Smooth muscle cell (in vitro differentiated cells): Measurements from ENCODE around the gene GOLGA6L2. TPM values are rescaled to one million over a fixed set of nuclear protein-coding genes. Genes with fewer than 3 reads are reported as not detected.
"Not testable (repeated sequence)": the region's sequence is repeated elsewhere in the genome, so short reads cannot be mapped to it uniquely, and the experiment has no call there.

Experiments used
- DNase-seq: peaks from one replicate; lab custom pipeline; 2025; ENCODE audit not compliant: unreplicated experiment; lab: John Stamatoyannopoulos, UW
- H2AFZ ChIP-seq: fragments of 200-600 bp; sonication (generic); 2 replicates; pipeline ENCODE4 v1.6.0; 2016; ENCODE audit warnings: antibody characterized with exemption, low read depth, mild to moderate bottlenecking
- H3F3A ChIP-seq: fragments of 200-600 bp; sonication (generic); 2 replicates; pipeline ENCODE4 v1.6.0; 2017; ENCODE audit warnings: antibody characterized with exemption, low read depth
- H3K27ac ChIP-seq: fragments of 200-600 bp; sonication (generic); 2 replicates; pipeline ENCODE4 v1.5.1; 2016; ENCODE audit warnings: low read depth, mild to moderate bottlenecking
- H3K27me3 ChIP-seq: fragments of 200-600 bp; sonication (generic); 2 replicates; pipeline ENCODE4 v1.6.1; 2016; ENCODE audit warnings: low read depth, mild to moderate bottlenecking
- H3K36me3 ChIP-seq: fragments of 200-600 bp; sonication (generic); 2 replicates; pipeline ENCODE4 v1.5.1; 2016; ENCODE audit warnings: low read depth
- H3K4me1 ChIP-seq: fragments of 200-600 bp; sonication (generic); 2 replicates; pipeline ENCODE4 v1.5.1; 2016; ENCODE audit warnings: low read depth
- H3K4me2 ChIP-seq: fragments of 200-600 bp; sonication (generic); 2 replicates; pipeline ENCODE4 v1.6.0; 2016; ENCODE audit warnings: mild to moderate bottlenecking
- H3K4me3 ChIP-seq: fragments of 200-600 bp; sonication (generic); 2 replicates; pipeline ENCODE4 v1.5.1; 2016; ENCODE audit warnings: mild to moderate bottlenecking
- H3K79me2 ChIP-seq: fragments of 200-600 bp; sonication (generic); 2 replicates; pipeline ENCODE4 v1.6.0; 2016; ENCODE audit warnings: low read depth, mild to moderate bottlenecking
- H3K9ac ChIP-seq: fragments of 200-600 bp; sonication (generic); 2 replicates; pipeline ENCODE4 v1.6.0; 2016; ENCODE audit warnings: low read depth
- H3K9me3 ChIP-seq: fragments of 200-600 bp; sonication (generic); replicated peaks from 2 replicates; pipeline ENCODE4 v1.5.1; 2016; ENCODE audit warnings: low read depth
- H4K20me1 ChIP-seq: fragments of 200-600 bp; sonication (generic); 2 replicates; pipeline ENCODE4 v1.6.0; 2016; ENCODE audit warnings: low read depth
- WGBS: methylation state at CpG from one replicate; pipeline ENCODE4 v1.1.7; 2016; ENCODE audit warnings: low lambda C conversion rate; 5-methylcytosine and 5-hydroxymethylcytosine counted together
- polyA plus RNA-seq: library from polyadenylated mRNA; unstranded; fragments of >200 nt; fragmentation: Nextera tagmentation; extraction: Ambion mirVana; gene quantifications from 2 replicates; pipeline ENCODE4 v1.2.1, GENCODE V29; 2016
- total RNA-seq: library from RNA; depleted of rRNA; stranded (reverse); fragments of >200 nt; gene quantifications from 2 replicates; pipeline ENCODE4 v1.2.3, GENCODE V29; 2014
- TF ChIP-seq, protein P1 (sequence below): fragments of 200-600 bp; sonication (generic); IDR thresholded peaks from 2 replicates; pipeline ENCODE4 v1.5.1; 2017; ENCODE audit warnings: borderline replicate concordance, mild to moderate bottlenecking, antibody characterized with exemption; ENCODE audit not compliant: insufficient read depth, poor library complexity, severe bottlenecking

Gene GOLGA6L2
- total and polyA plus RNA-seq, 2 experiments from 2014 or later, result not detected

DNA sequence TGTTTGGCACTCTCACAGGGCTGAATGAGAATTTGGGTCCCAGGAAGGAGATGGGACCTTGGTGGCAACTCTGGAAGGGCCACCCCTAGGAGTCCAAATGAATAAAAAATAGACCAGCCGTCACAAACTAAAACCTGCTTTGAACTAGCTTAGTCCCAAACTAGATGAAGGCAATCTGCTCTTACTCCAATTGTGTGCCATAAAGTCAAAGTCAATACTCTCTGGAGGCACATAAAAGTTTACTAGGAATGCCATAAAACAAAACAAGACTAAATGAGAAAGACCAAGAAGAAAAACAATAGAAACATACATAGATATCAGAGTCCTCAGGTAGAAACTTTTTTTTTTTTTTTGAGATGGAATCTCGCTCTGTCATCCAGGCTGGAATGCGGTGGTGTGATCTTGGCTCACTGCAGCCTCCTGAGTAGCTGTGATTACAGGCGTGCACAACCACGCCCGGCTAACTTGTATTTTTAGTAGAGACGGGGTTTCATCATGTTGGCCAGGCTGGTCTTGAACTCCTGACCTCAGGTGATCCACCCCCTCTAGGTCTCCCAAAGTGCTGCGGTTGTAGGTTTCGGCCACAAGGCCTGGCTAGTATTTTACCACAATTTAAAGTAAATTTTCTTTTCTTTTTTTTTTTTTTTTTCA, 8.1 kb downstream of the GOLGA6L2 start:
- H3K9me3 ChIP-seq, result no peaks in the 10 kb centered on the region
- no peaks in the 10 kb centered on the region for H3K4me1 ChIP-seq
- H3F3A ChIP-seq, result no peaks in the 10 kb centered on the region
- no peaks in the 10 kb centered on the region for H3K27me3 ChIP-seq
- H3K9ac ChIP-seq, result no peak overlapping the region
- H3K4me3 ChIP-seq, result no peak overlapping the region
- H2AFZ ChIP-seq, result no peak overlapping the region
- TF ChIP-seq, protein P1, sequence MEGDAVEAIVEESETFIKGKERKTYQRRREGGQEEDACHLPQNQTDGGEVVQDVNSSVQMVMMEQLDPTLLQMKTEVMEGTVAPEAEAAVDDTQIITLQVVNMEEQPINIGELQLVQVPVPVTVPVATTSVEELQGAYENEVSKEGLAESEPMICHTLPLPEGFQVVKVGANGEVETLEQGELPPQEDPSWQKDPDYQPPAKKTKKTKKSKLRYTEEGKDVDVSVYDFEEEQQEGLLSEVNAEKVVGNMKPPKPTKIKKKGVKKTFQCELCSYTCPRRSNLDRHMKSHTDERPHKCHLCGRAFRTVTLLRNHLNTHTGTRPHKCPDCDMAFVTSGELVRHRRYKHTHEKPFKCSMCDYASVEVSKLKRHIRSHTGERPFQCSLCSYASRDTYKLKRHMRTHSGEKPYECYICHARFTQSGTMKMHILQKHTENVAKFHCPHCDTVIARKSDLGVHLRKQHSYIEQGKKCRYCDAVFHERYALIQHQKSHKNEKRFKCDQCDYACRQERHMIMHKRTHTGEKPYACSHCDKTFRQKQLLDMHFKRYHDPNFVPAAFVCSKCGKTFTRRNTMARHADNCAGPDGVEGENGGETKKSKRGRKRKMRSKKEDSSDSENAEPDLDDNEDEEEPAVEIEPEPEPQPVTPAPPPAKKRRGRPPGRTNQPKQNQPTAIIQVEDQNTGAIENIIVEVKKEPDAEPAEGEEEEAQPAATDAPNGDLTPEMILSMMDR, result no peak
- no peaks in the 10 kb centered on the region for H4K20me1 ChIP-seq
- H3K36me3 ChIP-seq, result no peaks in the 10 kb centered on the region
- DNase-seq, result no peak
- H3K27ac ChIP-seq, result no peak overlapping the region
- H3K79me2 ChIP-seq, result no peaks in the 10 kb centered on the region
- no peak overlapping the region for H3K4me2 ChIP-seq
- WGBS, result 76% methylated on average over 9 of the region's 9 CpGs

GRCh38 chr15:23437673-23438072, 9.4 kb downstream of the GOLGA6L2 start:
- WGBS, result 86% methylated on average over 2 of the region's 2 CpGs
- no peaks in the 10 kb centered on the region for H3K9me3 ChIP-seq
- H3K79me2 ChIP-seq, result no peaks in the 10 kb centered on the region

DNA sequence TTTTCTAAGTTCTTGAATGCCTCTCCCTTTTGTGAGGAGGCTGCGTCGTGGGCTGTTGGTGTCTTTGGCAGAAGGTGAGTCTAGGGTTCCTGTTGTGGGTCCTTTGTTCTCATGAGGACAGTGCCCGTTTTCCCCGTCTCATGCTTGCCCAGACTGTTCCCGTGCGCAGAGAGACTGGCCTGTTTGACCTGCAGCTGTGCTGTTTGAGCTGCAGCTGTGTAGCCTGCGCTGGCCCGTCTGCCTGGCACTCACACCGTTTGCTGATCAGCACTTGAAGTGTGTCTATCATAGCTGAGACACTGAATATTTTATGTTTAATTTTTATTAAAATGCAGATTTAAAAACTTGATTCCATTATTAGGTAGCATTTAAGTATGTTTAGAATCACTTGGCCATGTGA, 9.9 kb downstream of the GOLGA6L2 start:
- H3K36me3 ChIP-seq, result no peaks in the 10 kb centered on the region
- no peaks in the 10 kb centered on the region for H3K9me3 ChIP-seq
- no peak overlapping the region for H3K9ac ChIP-seq
- H3K79me2 ChIP-seq, result no peaks in the 10 kb centered on the region
- TF ChIP-seq, protein P1, result no peak
- no peaks in the 10 kb centered on the region for H4K20me1 ChIP-seq
- no peaks in the 10 kb centered on the region for H3K4me1 ChIP-seq
- H2AFZ ChIP-seq, result no peak overlapping the region
- H3F3A ChIP-seq, result no peaks in the 10 kb centered on the region
- DNase-seq, result no peak
- H3K4me2 ChIP-seq, result no peak overlapping the region
- 82% methylated on average over 9 of the region's 9 CpGs for WGBS
- no peak overlapping the region for H3K27ac ChIP-seq
- H3K27me3 ChIP-seq, result no peaks in the 10 kb centered on the region
- no peak overlapping the region for H3K4me3 ChIP-seq

More at GRCh38 chr15:23437673-23438072, 9.4 kb downstream of the GOLGA6L2 start:
- TF ChIP-seq, protein P1, result no peak
- Histone ChIP-seq H2AFZ (no peak overlapping the region), H3K4me1 (no peaks in the 10 kb centered on the region), H3K4me2 (no peak overlapping the region), H3K9ac (no peak overlapping the region), H4K20me1 (no peaks in the 10 kb centered on the region), H3K27me3 (no peaks in the 10 kb centered on the region), H3K36me3 (no peaks in the 10 kb centered on the region), H3K27ac (no peak overlapping the region), H3F3A (no peaks in the 10 kb centered on the region), H3K4me3 (no peak overlapping the region)
- no peak for DNase-seq

DNA sequence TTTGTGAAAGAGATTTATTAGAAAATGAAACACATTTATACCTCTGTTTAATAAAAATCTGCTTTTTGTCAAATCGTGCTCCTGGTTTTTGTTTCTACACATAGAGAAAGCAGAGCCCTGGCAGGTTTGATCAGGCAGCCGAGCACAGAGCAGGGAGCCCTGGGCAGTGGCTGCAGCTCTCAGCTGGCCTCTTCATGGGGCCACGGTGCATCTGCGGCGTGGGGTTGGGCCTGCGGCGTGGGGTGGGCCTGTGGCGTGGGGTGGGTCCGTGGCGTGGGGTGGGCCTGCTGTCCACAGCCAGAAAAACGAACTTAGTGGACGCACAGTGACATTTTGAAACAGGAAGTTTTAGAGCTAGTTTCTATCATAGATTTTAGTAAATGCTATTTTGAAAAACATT, 10.6 kb downstream of the GOLGA6L2 start:
- H3K27ac ChIP-seq, result no peak overlapping the region
- H3K4me1 ChIP-seq, result no peaks in the 10 kb centered on the region
- H3K9ac ChIP-seq, result no peak overlapping the region
- no peaks in the 10 kb centered on the region for H3K9me3 ChIP-seq
- no peak overlapping the region for H2AFZ ChIP-seq
- H3K27me3 ChIP-seq, result no peaks in the 10 kb centered on the region
- H3K4me3 ChIP-seq, result no peak overlapping the region
- WGBS, result 80% methylated on average over 10 of the region's 12 CpGs
- no peaks in the 10 kb centered on the region for H3F3A ChIP-seq
- no peak for DNase-seq
- no peak overlapping the region for H3K4me2 ChIP-seq
- H4K20me1 ChIP-seq, result no peaks in the 10 kb centered on the region
- no peaks in the 10 kb centered on the region for H3K79me2 ChIP-seq
- TF ChIP-seq, protein P1, result no peak
- H3K36me3 ChIP-seq, result no peaks in the 10 kb centered on the region

DNA sequence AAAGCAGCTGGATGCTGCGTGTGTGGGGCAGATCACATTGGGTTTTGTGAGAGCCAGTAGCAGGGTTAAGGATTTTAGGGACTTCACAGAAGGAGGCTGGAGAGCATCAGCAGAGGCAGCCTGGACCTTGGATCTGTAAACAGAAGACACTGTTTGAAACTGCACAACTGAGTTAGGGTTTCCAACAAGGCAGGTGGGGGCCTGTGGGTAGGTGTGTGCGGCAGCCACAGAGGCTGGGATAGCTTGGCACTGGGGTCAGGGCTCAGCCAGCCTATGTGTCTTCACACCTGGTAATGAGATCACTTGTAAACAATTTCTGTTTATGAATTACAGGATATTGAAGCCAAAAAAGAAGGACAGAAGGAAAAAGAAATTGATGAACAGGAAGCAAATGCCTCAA, 12.3 kb downstream of the GOLGA6L2 start:
- DNase-seq, H3K27me3 ChIP-seq, H3K79me2 ChIP-seq, H3K36me3 ChIP-seq, H3F3A ChIP-seq, H3K4me3 ChIP-seq, H3K4me1 ChIP-seq, H3K27ac ChIP-seq, H3K9ac ChIP-seq, H2AFZ ChIP-seq, H4K20me1 ChIP-seq, H3K4me2 ChIP-seq, H3K9me3 ChIP-seq: not testable (repeated sequence)
- WGBS, result 83% methylated on average over 2 of the region's 2 CpGs
